OCI-M2 (cell line): ENCODE measurements around the gene EIF1B.
"Not testable (repeated sequence)": the region's sequence is repeated elsewhere in the genome, so short reads cannot be mapped to it uniquely, and the experiment has no call there.

Experiments
- DNase-seq: peaks from one replicate; lab custom pipeline; 2025; ENCODE audit not compliant: unreplicated experiment; lab: John Stamatoyannopoulos, UW

Gene EIF1B

DNA sequence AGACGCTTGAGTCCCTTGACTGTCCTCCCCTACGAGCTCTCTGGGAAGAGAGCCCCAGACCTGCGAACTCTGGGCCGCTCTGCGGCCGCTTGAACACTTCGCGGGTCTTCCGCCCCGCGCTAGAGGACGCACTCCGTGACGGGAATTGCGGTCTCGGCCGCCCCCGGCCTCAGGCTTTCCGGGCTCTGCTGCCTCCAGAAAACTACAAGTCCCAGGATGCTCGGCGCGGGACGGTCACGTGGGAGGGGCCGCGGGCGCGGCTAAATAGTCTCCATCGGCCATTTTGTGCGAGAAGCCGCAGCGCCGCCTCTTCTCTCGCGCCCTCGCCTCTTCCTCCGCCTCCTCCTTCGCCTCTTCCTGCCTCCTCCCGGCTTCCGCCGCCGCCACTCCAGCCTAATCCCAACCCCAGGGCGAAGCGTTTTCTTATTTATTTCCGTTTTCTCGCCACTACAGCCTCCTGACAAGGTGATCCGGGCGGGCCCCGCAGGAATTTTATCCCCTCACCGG is at the start of gene EIF1B:
TSS of gene EIF1B (plus strand) at position 290 of the 507 bp plus-strand sequence. CDS start 235 bp downstream, outside the sequence.
- DNase-seq = peak; percentile 71

DNA sequence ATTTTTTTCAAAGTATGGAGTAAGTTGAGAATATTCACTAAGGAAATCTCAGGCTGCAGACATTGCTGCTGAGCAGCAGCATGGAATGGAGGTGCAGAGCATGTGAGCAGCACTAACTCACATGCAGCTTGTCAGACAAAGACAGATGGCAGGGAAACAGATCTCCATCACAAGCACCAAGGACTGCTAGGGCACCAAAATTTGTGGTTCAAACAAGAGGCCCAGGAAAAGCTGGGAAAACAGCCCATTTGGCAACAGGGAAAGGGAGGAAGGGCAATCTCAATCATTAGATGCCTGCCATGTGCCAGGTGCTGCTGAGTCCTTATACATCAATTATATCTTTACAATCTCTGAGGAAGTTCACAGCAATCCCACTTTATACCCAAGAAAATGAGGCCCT is 47.2 kb upstream of the EIF1B start:
- DNase-seq = no peak

DNA sequence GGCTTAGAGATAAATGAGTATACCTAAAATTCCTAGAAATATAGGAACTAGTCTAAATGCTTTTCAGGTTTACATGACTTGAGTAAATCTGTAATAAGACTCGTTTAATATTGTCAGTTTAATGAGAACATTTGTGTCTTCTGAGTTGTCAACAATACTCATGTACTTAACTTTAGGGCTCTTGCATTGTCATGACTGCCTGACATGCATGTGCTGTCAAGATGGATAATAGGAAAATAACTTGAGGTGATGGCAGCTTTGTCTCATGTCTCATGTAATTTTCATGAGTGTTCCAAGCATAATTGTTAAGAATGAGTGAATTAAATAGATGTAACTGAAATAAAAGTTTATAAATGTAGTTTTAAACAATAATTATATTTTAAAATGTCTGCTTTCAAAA is 45.1 kb upstream of the EIF1B start:
- DNase-seq = no peak

- DNase-seq = no peak
These were observed 44.3 kb upstream of the EIF1B start for GRCh38 chr3:40265181-40265580.

GRCh38 chr3:40267937-40268724 is 41.4 kb upstream of the EIF1B start:
- DNase-seq = no peak

- no peak for DNase-seq
These were observed 40.5 kb upstream of the EIF1B start for GRCh38 chr3:40268802-40269524.

GRCh38 chr3:40278791-40279190 is 30.7 kb upstream of the EIF1B start:
- no peak for DNase-seq

DNA sequence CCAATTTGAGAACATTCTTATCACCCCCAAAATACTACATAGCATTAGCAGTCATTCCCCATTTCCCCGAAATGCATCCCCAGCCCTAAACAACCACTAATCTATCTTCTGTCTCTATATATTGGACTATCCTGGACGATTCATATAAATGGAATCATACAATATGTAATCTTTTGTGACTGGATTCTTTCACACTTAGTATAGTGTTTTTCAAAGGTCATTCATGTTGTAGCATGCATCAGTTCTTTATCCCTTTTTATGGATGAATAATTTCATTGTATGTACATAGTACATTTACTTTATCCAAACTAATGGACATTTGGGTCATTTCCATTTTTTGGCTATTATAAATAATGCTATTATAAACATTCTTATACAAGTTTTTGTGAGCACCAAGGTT is 27.5 kb upstream of the EIF1B start:
- DNase-seq = no peak

- not testable (repeated sequence) for DNase-seq
These were observed 26.4 kb upstream of the EIF1B start for GRCh38 chr3:40283057-40283456.

DNA sequence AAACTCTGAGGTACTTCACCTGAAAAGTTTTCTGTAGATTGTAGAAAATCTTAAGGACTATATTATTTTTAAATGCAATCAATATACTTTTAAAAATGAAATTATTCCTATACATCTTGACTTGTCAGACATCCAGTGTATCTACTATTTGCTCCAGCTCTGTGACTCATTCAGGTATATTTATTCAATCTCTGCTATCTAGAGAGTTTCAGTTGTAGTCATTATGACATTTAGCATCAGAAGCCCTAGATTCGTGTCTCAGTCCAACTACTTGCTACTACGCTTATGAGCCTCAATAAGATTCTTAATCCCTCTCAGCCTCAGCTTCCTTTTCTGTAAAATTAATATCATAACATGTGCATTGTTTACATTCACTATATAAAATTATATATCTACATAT is 22.3 kb upstream of the EIF1B start:
- no peak for DNase-seq

GRCh38 chr3:40290396-40290795 is 19.1 kb upstream of the EIF1B start:
- no peak for DNase-seq

- no peak for DNase-seq
These were observed 18.0 kb upstream of the EIF1B start for GRCh38 chr3:40291471-40291870.

- no peak for DNase-seq
These were observed 16.7 kb upstream of the EIF1B start for GRCh38 chr3:40292637-40293349.

DNA sequence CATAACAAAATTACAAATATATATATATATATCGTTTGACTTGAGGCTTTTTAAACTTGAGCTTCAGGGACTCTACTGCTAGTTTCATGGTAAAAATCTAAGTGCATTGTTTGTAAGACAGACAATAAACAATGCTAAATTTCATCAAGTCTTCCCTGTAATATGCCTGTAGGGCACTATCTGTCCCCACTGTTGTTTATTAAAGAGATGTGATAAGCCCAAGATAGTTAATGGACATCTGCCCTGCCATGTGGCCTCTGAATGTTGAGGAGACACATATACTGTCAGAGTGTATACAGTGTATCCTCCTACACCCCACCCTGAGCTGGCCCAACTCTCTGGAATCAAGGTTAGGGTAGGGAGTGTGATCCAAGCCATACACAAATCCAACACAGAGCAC is 15.1 kb upstream of the EIF1B start:
- no peak for DNase-seq

GRCh38 chr3:40298075-40298474 is 11.4 kb upstream of the EIF1B start:
- DNase-seq = no peak

GRCh38 chr3:40299130-40299720 is 10.3 kb upstream of the EIF1B start:
- DNase-seq = no peak

- DNase-seq = no peak
These were observed 9.7 kb upstream of the EIF1B start for GRCh38 chr3:40299721-40300335.

- DNase-seq = no peak
These were observed 6.7 kb upstream of the EIF1B start for GRCh38 chr3:40302784-40303183.

DNA sequence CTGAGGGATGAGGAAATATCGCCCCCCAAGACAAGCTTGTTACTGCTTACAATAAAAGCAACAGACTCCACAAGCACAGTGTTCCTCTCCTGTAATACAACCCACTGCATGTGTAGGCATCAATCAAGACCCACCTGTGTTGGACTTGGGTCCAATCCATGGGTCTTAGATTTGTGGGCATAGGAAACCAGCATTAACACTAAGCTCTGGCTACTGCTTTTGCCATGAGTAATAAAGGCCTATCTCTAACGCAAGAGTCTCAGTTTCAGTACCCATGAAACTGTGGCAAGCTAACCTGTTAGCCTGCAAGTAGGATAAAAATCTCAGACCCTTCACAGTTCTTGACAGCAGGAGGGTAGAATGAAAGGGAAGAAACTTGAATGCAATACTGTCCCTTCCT is 5.2 kb upstream of the EIF1B start:
- no peak for DNase-seq

DNA sequence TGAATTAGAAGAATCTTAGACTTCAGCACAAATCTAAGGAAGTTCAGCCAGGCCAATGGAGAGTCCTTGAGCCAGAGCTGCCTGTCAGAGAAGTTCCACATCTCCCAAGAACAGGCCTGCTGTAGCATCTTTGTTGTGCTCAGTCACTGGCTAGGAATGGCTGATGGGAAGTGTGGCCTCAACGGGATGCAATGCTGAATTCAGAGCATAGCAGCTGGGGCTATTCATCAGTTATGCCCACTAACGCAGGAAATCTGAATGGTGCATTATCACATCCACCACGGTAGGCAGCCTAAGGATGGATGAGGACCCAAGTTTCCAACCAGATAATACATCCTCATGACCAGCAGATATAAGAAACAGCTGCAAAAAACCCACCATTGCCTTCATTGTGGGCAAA is 3.2 kb upstream of the EIF1B start:
- DNase-seq = no peak

DNA sequence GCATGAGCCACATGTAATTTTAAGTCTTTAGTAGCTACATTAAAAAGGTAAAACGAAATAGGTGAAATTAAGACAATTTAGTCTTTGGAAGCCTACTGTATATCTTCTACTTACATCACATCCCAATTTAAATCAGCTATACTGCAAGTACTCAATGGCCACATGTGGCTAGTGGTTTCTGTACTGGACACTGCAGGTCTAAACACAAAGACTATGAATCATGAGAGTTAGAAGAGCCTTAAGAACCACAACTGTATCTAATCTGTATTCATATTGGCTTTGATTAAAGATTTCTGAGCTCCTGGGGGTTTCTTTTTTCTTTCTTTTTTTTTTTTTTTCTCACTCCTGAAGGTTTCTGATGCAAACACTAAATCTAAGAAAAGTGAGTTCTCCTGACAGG is 2.3 kb upstream of the EIF1B start:
- no peak for DNase-seq
